NCI-H2029 treated with DMSO at 0.1 percent for 48 hours (cell line): Measurements from ENCODE around the gene VGLL4.

Experiments
- DNase-seq: peaks from one replicate; lab custom pipeline; 2025; lab: John Stamatoyannopoulos, UW

VGLL4 gene

GRCh38 chr3:11653298-11654055, 9.8 kb upstream of the VGLL4 start:
- DNase-seq, result no peak

- no peak for DNase-seq
Observed at GRCh38 chr3:11651900-11652299, 8.2 kb upstream of the VGLL4 start.

GRCh38 chr3:11651477-11651876, 7.8 kb upstream of the VGLL4 start:
- DNase-seq, result no peak

GRCh38 chr3:11650391-11650790, 6.7 kb upstream of the VGLL4 start:
- no peak for DNase-seq

GRCh38 chr3:11648735-11649134, 5.0 kb upstream of the VGLL4 start:
- DNase-seq, result no peak

GRCh38 chr3:11643201-11643603, 513 bp downstream of the VGLL4 start:
- peak; percentile 64 for DNase-seq

GRCh38 chr3:11642431-11643191, 1.1 kb downstream of the VGLL4 start:
- peak; percentile 76 for DNase-seq

- DNase-seq, result no peak
Observed at GRCh38 chr3:11641683-11642430, 1.9 kb downstream of the VGLL4 start.

GRCh38 chr3:11641316-11641682, 2.4 kb downstream of the VGLL4 start:
- no peak for DNase-seq

GRCh38 chr3:11640009-11640673, 3.6 kb downstream of the VGLL4 start:
- DNase-seq, result no peak

GRCh38 chr3:11638495-11639358, 5.0 kb downstream of the VGLL4 start:
- DNase-seq, result no peak

GRCh38 chr3:11637901-11638458, 5.7 kb downstream of the VGLL4 start:
- DNase-seq, result no peak

GRCh38 chr3:11636394-11636770, 7.3 kb downstream of the VGLL4 start:
- no peak for DNase-seq

GRCh38 chr3:11635680-11636393, 7.9 kb downstream of the VGLL4 start:
- no peak for DNase-seq

- no peak for DNase-seq
Observed at GRCh38 chr3:11634974-11635612, 8.6 kb downstream of the VGLL4 start.

- DNase-seq, result no peak
Observed at GRCh38 chr3:11634081-11634635, 9.6 kb downstream of the VGLL4 start.

- no peak for DNase-seq
Observed at GRCh38 chr3:11632966-11633365, 10.7 kb downstream of the VGLL4 start.

- no peak for DNase-seq
Observed at GRCh38 chr3:11632564-11632963, 11.2 kb downstream of the VGLL4 start.

GRCh38 chr3:11631820-11632219, 11.9 kb downstream of the VGLL4 start:
- DNase-seq, result no peak

- no peak for DNase-seq
Observed at GRCh38 chr3:11629716-11630115, 14.0 kb downstream of the VGLL4 start.
